Astrocyte (in vitro differentiated cells and primary cell): ENCODE measurements around the gene C1R. TPM values are rescaled to one million over a fixed set of nuclear protein-coding genes. Genes with fewer than 3 reads are reported as not detected.
"Not testable (repeated sequence)": the region's sequence is repeated elsewhere in the genome, so short reads cannot be mapped to it uniquely, and the experiment has no call there.

Experiments
- DNase-seq: peaks from one replicate; pipeline ENCODE4 v3.0.0-alpha.2; 2010; ENCODE audit warnings: low read depth
- FAIRE-seq: peaks from 2 replicates; lab custom pipeline; 2011; peaks lifted over from hg19 to GRCh38; lab: Jason Lieb, UNC
- H2AFZ ChIP-seq: 2 replicates; pipeline ENCODE4 v1.6.0; 2012; ENCODE audit warnings: low read depth, low read length, inconsistent platforms
- H3K27ac ChIP-seq: 2 replicates; pipeline ENCODE4 v1.5.1; 2011; ENCODE audit warnings: low read depth, low read length, inconsistent platforms
- H3K27me3 ChIP-seq: 2 replicates; pipeline ENCODE4 v1.6.0; 2011; ENCODE audit warnings: low read length, inconsistent platforms; ENCODE audit not compliant: insufficient read depth
- H3K36me3 ChIP-seq: 2 replicates; pipeline ENCODE4 v1.5.1; 2011; ENCODE audit warnings: low read length, inconsistent platforms; ENCODE audit not compliant: insufficient read depth
- H3K4me1 ChIP-seq: 2 replicates; pipeline ENCODE4 v1.5.1; 2011; ENCODE audit warnings: low read length, inconsistent platforms; ENCODE audit not compliant: insufficient read depth
- H3K4me2 ChIP-seq: 2 replicates; pipeline ENCODE4 v1.6.0; 2012; ENCODE audit warnings: low read length, inconsistent platforms
- H3K4me3 ChIP-seq: 2 replicates; pipeline ENCODE4 v1.5.1; 2011; ENCODE audit warnings: low read depth, mild to moderate bottlenecking, low read length, inconsistent platforms; ENCODE audit not compliant: insufficient read depth
- H3K79me2 ChIP-seq: 2 replicates; pipeline ENCODE4 v1.6.0; 2012; ENCODE audit warnings: mild to moderate bottlenecking, low read length, inconsistent platforms; ENCODE audit not compliant: insufficient read depth
- H3K9ac ChIP-seq: 2 replicates; pipeline ENCODE4 v1.6.0; 2012; ENCODE audit warnings: mild to moderate bottlenecking, low read length, inconsistent platforms
- H3K9me3 ChIP-seq: 2 replicates; pipeline ENCODE4 v1.5.1; 2012; ENCODE audit warnings: low read depth, mild to moderate bottlenecking, low read length, inconsistent platforms; ENCODE audit not compliant: insufficient read depth
- H4K20me1 ChIP-seq: 2 replicates; pipeline ENCODE4 v1.6.0; 2012; ENCODE audit warnings: low read length, inconsistent platforms; ENCODE audit not compliant: insufficient read depth
- H3K27ac Mint-ChIP-seq: one replicate; pipeline ENCODE4 v1.8.0; 2021; ENCODE audit warnings: mild to moderate bottlenecking, mixed read lengths; ENCODE audit not compliant: unreplicated experiment
- H3K27me3 Mint-ChIP-seq: one replicate; pipeline ENCODE4 v1.8.0; 2021; ENCODE audit warnings: low read depth, mixed read lengths; ENCODE audit not compliant: unreplicated experiment
- H3K36me3 Mint-ChIP-seq: one replicate; pipeline ENCODE4 v1.8.0; 2021; ENCODE audit warnings: low read depth, mixed read lengths; ENCODE audit not compliant: unreplicated experiment
- H3K4me1 Mint-ChIP-seq: one replicate; pipeline ENCODE4 v1.8.0; 2021; ENCODE audit warnings: low read depth, mixed read lengths; ENCODE audit not compliant: unreplicated experiment
- H3K4me3 Mint-ChIP-seq: one replicate; pipeline ENCODE4 v1.8.0; 2021; ENCODE audit warnings: mild to moderate bottlenecking, moderate library complexity, mixed read lengths; ENCODE audit not compliant: unreplicated experiment
- H3K9me3 Mint-ChIP-seq: one replicate; pipeline ENCODE4 v1.8.0; 2021; ENCODE audit warnings: mild to moderate bottlenecking, mixed read lengths; ENCODE audit not compliant: unreplicated experiment
- CTCF ChIP-seq: IDR thresholded peaks from 2 replicates; pipeline ENCODE4 v1.5.1; 2011; ENCODE audit warnings: low read depth, mild to moderate bottlenecking, inconsistent platforms, low read length, moderate library complexity; ENCODE audit not compliant: insufficient read depth
- EZH2 ChIP-seq: IDR thresholded peaks from 2 replicates; pipeline ENCODE4 v1.6.1; 2012; ENCODE audit warnings: mild to moderate bottlenecking, low read length, inconsistent platforms; ENCODE audit not compliant: insufficient read depth
- total RNA-seq: library from RNA; stranded (reverse); gene quantifications from 2 replicates; pipeline ENCODE4 v1.2.1, GENCODE V29; 2021

Gene C1R
- total RNA-seq, 1 donor from 2014 or later = 0.86 TPM

- no peaks in the 10 kb centered on the region for H3K4me1 Mint-ChIP-seq
- FAIRE-seq (no peak), DNase-seq (no peak)
- no peak overlapping the region for H3K9ac ChIP-seq
- H3K79me2 ChIP-seq = no peaks in the 10 kb centered on the region
- no peak overlapping the region for H3K27ac ChIP-seq
- no peak overlapping the region for H3K4me3 Mint-ChIP-seq
- H3K9me3 Mint-ChIP-seq = no peaks in the 10 kb centered on the region
- no peaks in the 10 kb centered on the region for H4K20me1 ChIP-seq
- H3K36me3 ChIP-seq = no peaks in the 10 kb centered on the region
- no peak overlapping the region for H2AFZ ChIP-seq
- H3K4me2 ChIP-seq = no peak overlapping the region
- peaks cover 29% of the 10 kb centered on the region for H3K27me3 Mint-ChIP-seq
- no peaks in the 10 kb centered on the region for H3K4me1 ChIP-seq
- no peak overlapping the region for H3K4me3 ChIP-seq
- no peaks in the 10 kb centered on the region for H3K36me3 Mint-ChIP-seq
- H3K9me3 ChIP-seq = no peaks in the 10 kb centered on the region
- no peak for TF ChIP-seq CTCF
- TF ChIP-seq EZH2 = no peak
- H3K27ac Mint-ChIP-seq = no peak overlapping the region
- H3K27me3 ChIP-seq = peaks cover 18% of the 10 kb centered on the region
Measured at GRCh38 chr12:7054925-7055324, 37.3 kb downstream of the C1R start.

DNA sequence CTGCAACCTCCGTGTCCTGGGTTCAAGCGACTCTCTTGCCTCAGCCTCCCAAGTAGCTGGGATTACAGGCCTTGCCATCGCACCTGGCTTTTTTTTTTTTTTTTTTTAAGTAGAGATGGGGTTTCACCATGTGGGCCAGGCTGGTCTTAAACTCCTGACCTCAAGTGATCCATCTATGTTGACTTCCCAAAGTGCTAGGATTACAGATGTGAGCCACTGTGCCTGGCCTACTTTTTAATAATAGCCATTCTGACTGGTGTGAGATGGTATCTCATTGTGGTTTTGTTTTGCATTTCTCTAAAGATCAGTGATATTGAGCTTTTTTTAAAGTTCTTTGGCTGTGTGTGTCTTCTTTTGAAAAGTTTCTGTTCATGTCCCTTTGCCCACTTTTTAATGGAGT is 42.3 kb downstream of the C1R start:
- not testable (repeated sequence) for H3K9me3 ChIP-seq, H3K36me3 ChIP-seq, H3K4me2 ChIP-seq, H3K4me1 ChIP-seq, H3K79me2 ChIP-seq, H3K4me1 Mint-ChIP-seq, DNase-seq, H3K27ac ChIP-seq, H3K9me3 Mint-ChIP-seq, H3K4me3 ChIP-seq, H3K36me3 Mint-ChIP-seq, FAIRE-seq, H4K20me1 ChIP-seq, H3K4me3 Mint-ChIP-seq, H2AFZ ChIP-seq, H3K27ac Mint-ChIP-seq, H3K9ac ChIP-seq
- peaks cover 12% of the 10 kb centered on the region for H3K27me3 Mint-ChIP-seq
- peaks cover 15% of the 10 kb centered on the region for H3K27me3 ChIP-seq

DNA sequence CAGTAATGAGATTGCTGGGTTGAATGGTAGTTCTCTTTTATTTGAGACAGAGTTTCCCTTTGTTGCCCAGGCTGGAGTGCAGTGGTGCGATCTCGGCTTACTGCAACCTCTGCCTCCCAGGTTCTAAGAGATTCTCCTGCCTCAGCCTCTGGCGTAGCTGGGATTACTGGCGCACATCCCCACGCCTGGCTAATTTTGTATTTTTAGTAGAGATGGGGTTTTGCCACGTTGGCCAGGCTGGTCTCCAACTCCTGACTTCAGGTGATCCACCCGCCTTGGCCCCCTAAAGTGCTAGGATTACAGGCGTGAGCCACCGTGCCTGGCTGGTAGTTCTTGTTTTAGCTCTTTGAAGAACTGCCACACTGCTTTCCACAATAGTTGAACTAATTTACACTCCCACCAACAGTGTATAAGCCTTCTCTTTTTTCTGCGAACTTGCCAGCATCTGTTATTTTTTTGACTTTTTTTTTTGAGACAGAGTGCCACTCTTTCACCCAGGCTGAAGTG is 42.7 kb downstream of the C1R start:
- DNase-seq, H3K27ac Mint-ChIP-seq, FAIRE-seq, H3K4me1 ChIP-seq, H4K20me1 ChIP-seq, H3K4me1 Mint-ChIP-seq, H3K4me3 Mint-ChIP-seq, H3K36me3 Mint-ChIP-seq, H2AFZ ChIP-seq, H3K79me2 ChIP-seq, H3K36me3 ChIP-seq, H3K27ac ChIP-seq, H3K9me3 ChIP-seq, H3K4me2 ChIP-seq, H3K4me3 ChIP-seq, H3K9ac ChIP-seq, H3K9me3 Mint-ChIP-seq: not testable (repeated sequence)
- peaks cover 15% of the 10 kb centered on the region for H3K27me3 ChIP-seq
- H3K27me3 Mint-ChIP-seq = peaks cover 10% of the 10 kb centered on the region
